K562 (cell line): ENCODE measurements around the gene ACVR1C. TPM values are rescaled to one million over a fixed set of nuclear protein-coding genes. Genes with fewer than 3 reads are reported as not detected.

ENCODE experiments used
- CHD2 ChIP-seq: IDR thresholded peaks from 2 replicates; pipeline ENCODE4 v1.6.1; 2011; ENCODE audit warnings: low read depth, low read length
- ELK1 ChIP-seq: sonication (generic); formaldehyde crosslinking; IDR thresholded peaks from 2 replicates; pipeline ENCODE4 v1.8.1; 2022; ENCODE audit warnings: missing genetic modification reagents
- ELK3 ChIP-seq: fragments of 450-650 bp; formaldehyde crosslinking; IDR thresholded peaks from 2 replicates; pipeline ENCODE4 v1.4.0; 2020; ENCODE audit warnings: mild to moderate bottlenecking
- HMG20B ChIP-seq: fragments of 250-450 bp; sonication (Bioruptor Pico); IDR thresholded peaks from 2 replicates; pipeline ENCODE4 v1.5.0; 2021; ENCODE audit warnings: mild to moderate bottlenecking
- NONO ChIP-seq, 2 experiments: fragments of 200-400 bp in 1 of 2; fragments of 450-650 bp in 1 of 2; formaldehyde crosslinking in 1 of 2; IDR thresholded peaks; 2 replicates each; pipeline ENCODE4 v1.6.1; 2017; ENCODE audit warnings: low read depth in 2 of 2, mild to moderate bottlenecking in 2 of 2, moderate library complexity in 2 of 2, low read length in 1 of 2
- PATZ1 ChIP-seq: fragments of 250-450 bp; sonication (Bioruptor Pico); IDR thresholded peaks from 2 replicates; pipeline ENCODE4 v1.5.0; 2020; ENCODE audit warnings: mild to moderate bottlenecking, borderline replicate concordance
- PURB ChIP-seq: sonication (generic); formaldehyde crosslinking; IDR thresholded peaks from 2 replicates; pipeline ENCODE4 v1.9.0; 2021; ENCODE audit warnings: low read depth, mild to moderate bottlenecking, missing genetic modification reagents
- RAD21 ChIP-seq, 2 experiments: fragments of 250-450 bp in 1 of 2; fragments of 450-650 bp in 1 of 2; sonication (Bioruptor Pico) in 1 of 2; formaldehyde crosslinking in 1 of 2; IDR thresholded peaks in 1 of 2; conservative IDR thresholded peaks in 1 of 2; 2 replicates each; pipeline versions ENCODE4 v1.4.0 to v1.8.0; 2020 to 2022; ENCODE audit warnings: mild to moderate bottlenecking in 2 of 2, moderate library complexity in 1 of 2
- RBM39 ChIP-seq: fragments of 200-400 bp; formaldehyde crosslinking; optimal IDR thresholded peaks from 2 replicates; pipeline ENCODE3; 2018; ENCODE audit warnings: low read depth, low read length
- SMAD1 ChIP-seq: fragments of 150-350 bp; IDR thresholded peaks from 2 replicates; pipeline ENCODE4 v1.6.1; 2014; ENCODE audit warnings: low read length, low read depth; ENCODE audit not compliant: partially characterized antibody
- ZNF239 ChIP-seq: fragments of 250-450 bp; sonication (Bioruptor Pico); IDR thresholded peaks from 2 replicates; pipeline ENCODE4 v1.4.0; 2020; ENCODE audit warnings: mild to moderate bottlenecking
- ZNF282 ChIP-seq: sonication (generic); formaldehyde crosslinking; IDR thresholded peaks from 2 replicates; pipeline ENCODE4 v1.8.1; 2023; ENCODE audit warnings: missing genetic modification reagents
- polyA plus RNA-seq, 8 experiments: library from polyadenylated mRNA; depleted of rRNA in 4 of 8; stranded (reverse) in 5 of 8; unstranded in 3 of 8; fragments of >200 nt; fragmentation: Nextera tagmentation in 2 of 8; fragmentation: Illumina TruSeq in 1 of 8; extraction: Ambion mirVana in 2 of 8; extraction: Trizol in 1 of 8; gene quantifications; 2 replicates each; pipeline versions ENCODE4 v1.2.1 to v1.2.3, GENCODE V29; 2011 to 2014; ENCODE audit warnings: inconsistent platforms in 1 of 8, missing spikeins in 1 of 8
- total RNA-seq, 7 experiments: library from RNA; depleted of rRNA in 6 of 7; stranded (reverse); fragments of >200 nt in 6 of 7; fragmentation: Illumina TruSeq in 2 of 7; extraction: Trizol in 2 of 7; gene quantifications; 2 replicates each; pipeline versions ENCODE4 v1.2.1 to v1.2.3, GENCODE V29; 2011 to 2021; ENCODE audit warnings: low replicate concordance in 1 of 7

The ACVR1C gene
- total and polyA plus RNA-seq, 9 of the 15 experiments (the other 6 are each of a cell fraction or from before 2014, with no cell fraction given): 0.05 to 0.58 (median 0.28) TPM

- TF ChIP-seq ELK1 (CRISPR knock-in tag): no peak
- no peak for TF ChIP-seq SMAD1
- TF ChIP-seq PATZ1: no peak
- TF ChIP-seq PURB (CRISPR knock-in tag): no peak
- no peak for TF ChIP-seq CHD2
- TF ChIP-seq RAD21 (CRISPR knock-in tag; conservative IDR thresholded peaks at IDR 0.05 in 1 of 2, IDR thresholded peaks at IDR 0.05 in 1 of 2): peak; percentile 16 to 58; a peak in 2 of 4 replicates
- TF ChIP-seq HMG20B: no peak
- no peak for TF ChIP-seq RBM39
- TF ChIP-seq ZNF282: no peak
- no peak for TF ChIP-seq NONO (IDR thresholded peaks at IDR 0.05; ENCODE audit: low read depth in 2 of 2, low read length in 1 of 2)
- TF ChIP-seq ZNF239 (CRISPR knock-in tag): no peak
- no peak for TF ChIP-seq ELK3 (CRISPR knock-in tag)
Measured at GRCh38 chr2:157592948-157593347, 35.7 kb downstream of the ACVR1C start (continued).
